LNCAP (cell line): ENCODE measurements around the gene SCN8A.

Experiments used
- TF ChIP-seq, protein P1 (sequence below): fragments of 450-650 bp; IDR thresholded peaks from 2 replicates; pipeline ENCODE4 v1.5.1; 2017; ENCODE audit warnings: mild to moderate bottlenecking

Gene SCN8A

GRCh38 chr12:51642286-51642685 lies 51.3 kb downstream of the SCN8A start:
- TF ChIP-seq, protein P1, sequence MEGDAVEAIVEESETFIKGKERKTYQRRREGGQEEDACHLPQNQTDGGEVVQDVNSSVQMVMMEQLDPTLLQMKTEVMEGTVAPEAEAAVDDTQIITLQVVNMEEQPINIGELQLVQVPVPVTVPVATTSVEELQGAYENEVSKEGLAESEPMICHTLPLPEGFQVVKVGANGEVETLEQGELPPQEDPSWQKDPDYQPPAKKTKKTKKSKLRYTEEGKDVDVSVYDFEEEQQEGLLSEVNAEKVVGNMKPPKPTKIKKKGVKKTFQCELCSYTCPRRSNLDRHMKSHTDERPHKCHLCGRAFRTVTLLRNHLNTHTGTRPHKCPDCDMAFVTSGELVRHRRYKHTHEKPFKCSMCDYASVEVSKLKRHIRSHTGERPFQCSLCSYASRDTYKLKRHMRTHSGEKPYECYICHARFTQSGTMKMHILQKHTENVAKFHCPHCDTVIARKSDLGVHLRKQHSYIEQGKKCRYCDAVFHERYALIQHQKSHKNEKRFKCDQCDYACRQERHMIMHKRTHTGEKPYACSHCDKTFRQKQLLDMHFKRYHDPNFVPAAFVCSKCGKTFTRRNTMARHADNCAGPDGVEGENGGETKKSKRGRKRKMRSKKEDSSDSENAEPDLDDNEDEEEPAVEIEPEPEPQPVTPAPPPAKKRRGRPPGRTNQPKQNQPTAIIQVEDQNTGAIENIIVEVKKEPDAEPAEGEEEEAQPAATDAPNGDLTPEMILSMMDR: no peak

GRCh38 chr12:51643951-51644350 lies 52.9 kb downstream of the SCN8A start:
- TF ChIP-seq, protein P1: no peak

DNA sequence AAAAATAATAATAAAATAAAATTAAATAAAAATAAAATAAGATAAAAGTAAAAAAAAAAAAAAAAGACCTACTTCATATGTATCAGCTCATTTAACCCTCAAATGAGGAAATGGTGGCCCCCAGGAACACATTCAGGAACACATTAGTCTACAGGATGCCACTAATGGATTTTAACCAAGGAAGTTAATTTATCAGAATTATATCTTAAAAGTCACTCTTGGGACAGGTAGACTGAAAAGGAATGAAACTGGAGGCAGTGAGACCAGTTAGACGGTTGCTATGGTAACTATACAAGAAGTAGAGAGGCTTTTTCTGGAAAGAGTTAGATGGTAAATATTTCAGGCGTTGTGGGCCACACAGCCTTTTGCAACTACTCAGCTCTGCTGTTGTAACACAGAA lies 54.9 kb downstream of the SCN8A start:
- TF ChIP-seq, protein P1: no peak

DNA sequence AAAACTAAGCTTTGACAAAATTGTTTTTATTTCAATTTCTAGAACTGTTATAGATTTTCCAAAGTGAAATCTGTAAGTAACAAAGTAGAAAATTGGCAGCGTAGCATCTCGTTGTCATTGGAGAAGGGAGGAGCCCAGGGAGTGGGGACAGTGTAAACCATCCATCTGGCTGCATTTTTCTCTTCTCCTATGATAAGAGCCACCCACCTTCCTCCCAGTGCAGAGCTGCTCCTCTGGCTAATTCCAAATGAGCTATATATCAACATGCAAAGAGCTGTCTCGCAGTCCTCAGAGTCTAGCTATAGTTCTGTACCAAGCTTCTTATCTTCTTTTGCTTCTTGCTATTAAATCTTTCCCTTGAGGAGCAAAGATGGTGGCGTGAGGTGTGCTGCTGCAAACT lies 56.6 kb downstream of the SCN8A start:
- TF ChIP-seq, protein P1: no peak

GRCh38 chr12:51653431-51653830 lies 62.4 kb downstream of the SCN8A start:
- TF ChIP-seq, protein P1: no peak

DNA sequence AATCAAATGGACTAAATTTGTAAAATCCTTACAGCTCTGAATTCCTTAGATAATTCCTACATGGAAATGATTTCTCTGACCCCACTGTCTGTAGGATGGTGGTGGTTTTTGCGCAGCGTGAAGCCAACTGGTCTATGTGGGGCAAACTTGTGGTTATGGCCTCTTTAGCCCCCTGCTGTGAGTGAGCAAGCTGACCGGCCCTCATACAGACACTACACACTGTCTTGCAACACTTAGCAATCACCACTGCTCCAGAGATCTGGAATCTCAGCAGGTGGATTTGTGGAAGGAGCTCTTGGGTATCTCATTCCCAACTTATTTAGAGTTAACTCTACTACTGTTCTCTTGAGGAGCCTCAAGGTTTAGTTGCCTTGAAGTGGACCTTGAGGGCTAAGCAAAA lies 70.2 kb downstream of the SCN8A start:
- TF ChIP-seq, protein P1: no peak

DNA sequence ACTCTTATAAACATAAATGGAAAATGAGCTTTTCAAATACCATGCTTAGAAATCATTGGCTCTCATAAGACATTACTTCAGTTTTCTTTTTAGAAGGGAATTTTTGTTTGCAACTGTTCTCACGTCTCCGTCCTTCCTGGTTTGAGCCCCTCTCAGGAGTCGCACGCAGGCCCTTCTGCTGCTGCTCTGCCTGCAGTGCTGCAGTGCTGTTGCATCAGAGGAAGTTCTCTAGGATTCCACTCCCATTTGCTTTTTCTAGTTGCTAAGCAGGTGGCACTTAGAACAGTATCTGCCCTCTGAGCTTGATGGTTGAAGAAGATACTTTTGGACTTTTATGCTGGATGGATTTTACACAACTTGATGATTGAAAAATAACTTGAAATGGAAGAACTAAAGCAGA lies 70.8 kb downstream of the SCN8A start:
- TF ChIP-seq, protein P1: no peak

DNA sequence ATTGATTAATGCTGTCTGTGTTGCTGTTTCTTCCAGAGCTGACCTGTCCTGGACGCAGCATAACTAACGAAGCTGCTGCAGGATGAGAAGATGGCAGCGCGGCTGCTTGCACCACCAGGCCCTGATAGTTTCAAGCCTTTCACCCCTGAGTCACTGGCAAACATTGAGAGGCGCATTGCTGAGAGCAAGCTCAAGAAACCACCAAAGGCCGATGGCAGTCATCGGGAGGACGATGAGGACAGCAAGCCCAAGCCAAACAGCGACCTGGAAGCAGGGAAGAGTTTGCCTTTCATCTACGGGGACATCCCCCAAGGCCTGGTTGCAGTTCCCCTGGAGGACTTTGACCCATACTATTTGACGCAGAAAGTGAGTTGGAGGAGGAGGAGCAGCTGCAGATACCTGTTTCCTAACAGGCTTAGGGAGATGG lies 71.7 kb downstream of the SCN8A start:
- TF ChIP-seq, protein P1: no peak
